Measurements from ENCODE around the gene PLEKHA4. TPM values are rescaled to one million over a fixed set of nuclear protein-coding genes. Genes with fewer than 3 reads are reported as not detected.
A peak's percentile ranks its signal among the peaks of the same experiment; 100 is the strongest.
"Not testable (repeated sequence)": the region's sequence is repeated elsewhere in the genome, so short reads cannot be mapped to it uniquely, and the experiment has no call there.

The PLEKHA4 gene
- total and polyA plus RNA-seq, 2 donors = 4.1 to 17.3 TPM

GRCh38 chr19:48879025-48879637 lies 10.7 kb upstream of the PLEKHA4 start:
- Histone ChIP-seq H3K36me3 (ENCODE audit: control insufficient read depth in 2 of 2, insufficient read depth in 2 of 2, low read length in 1 of 2) (peaks cover 17 to 23% of the 10 kb centered on the region in 2 donors), H3K27ac (ENCODE audit: low read depth in 1 of 2, low read length in 1 of 2) (no peak overlapping the region), H3K27me3 (ENCODE audit: control insufficient read depth in 2 of 2, insufficient read depth in 1 of 2, low read length in 1 of 2) (no peaks in the 10 kb centered on the region), H3K4me3 (ENCODE audit: low read length in 2 of 2) (no peak overlapping the region), H3K4me1 (ENCODE audit: control insufficient read depth in 2 of 2, insufficient read depth in 2 of 2, low read length in 2 of 2) (peaks cover 11 to 23% of the 10 kb centered on the region in 2 donors), H3K9me3 (ENCODE audit: control insufficient read depth in 2 of 2, insufficient read depth in 1 of 2, low read length in 1 of 2) (peaks cover 0 to 6% of the 10 kb centered on the region in 2 donors)
- no peak for DNase-seq (ENCODE audit: low read depth in 6 of 9, low spot score in 9 of 9)
- over 99% methylated on average over 13 of the region's 13 CpGs for WGBS

- H3K36me3 ChIP-seq (ENCODE audit: control insufficient read depth in 2 of 2, insufficient read depth in 2 of 2, low read length in 1 of 2) = peaks cover 22 to 26% of the 10 kb centered on the region in 2 donors
- peaks cover 17 to 30% of the 10 kb centered on the region in 2 donors for H3K4me1 ChIP-seq (ENCODE audit: control insufficient read depth in 2 of 2, insufficient read depth in 2 of 2, low read length in 2 of 2)
- H3K4me3 ChIP-seq (ENCODE audit: low read length in 2 of 2) = no peak overlapping the region
- peak overlapping the region in 1 of 2 donors; percentile 8 for H3K27ac ChIP-seq (ENCODE audit: low read depth in 1 of 2, low read length in 1 of 2)
- no peak for DNase-seq (ENCODE audit: low read depth in 6 of 9, low spot score in 9 of 9)
- no peaks in the 10 kb centered on the region for H3K27me3 ChIP-seq (ENCODE audit: control insufficient read depth in 2 of 2, insufficient read depth in 1 of 2, low read length in 1 of 2)
- H3K9me3 ChIP-seq (ENCODE audit: control insufficient read depth in 2 of 2, insufficient read depth in 1 of 2, low read length in 1 of 2) = peaks cover 0 to 6% of the 10 kb centered on the region in 2 donors
- 96% methylated on average over 11 of the region's 11 CpGs for WGBS
Measured at GRCh38 chr19:48878196-48879024, 10.0 kb upstream of the PLEKHA4 start.

- peaks cover 20 to 36% of the 10 kb centered on the region in 2 donors for H3K4me1 ChIP-seq (ENCODE audit: control insufficient read depth in 2 of 2, insufficient read depth in 2 of 2, low read length in 2 of 2)
- no peak for DNase-seq (ENCODE audit: low read depth in 6 of 9, low spot score in 9 of 9)
- H3K4me3 ChIP-seq (ENCODE audit: low read length in 2 of 2) = no peak overlapping the region
Measured at GRCh38 chr19:48877855-48878195, 9.4 kb upstream of the PLEKHA4 start.

GRCh38 chr19:48876043-48876981 lies 7.9 kb upstream of the PLEKHA4 start:
- H3K4me1 ChIP-seq (ENCODE audit: control insufficient read depth in 2 of 2, insufficient read depth in 2 of 2, low read length in 2 of 2) = peaks cover 20 to 43% of the 10 kb centered on the region in 2 donors
- peak overlapping the region; percentile 2 to 99 for H3K27ac ChIP-seq (ENCODE audit: low read depth in 1 of 2, low read length in 1 of 2)
- not testable (repeated sequence) for DNase-seq (ENCODE audit: low read depth in 6 of 9, low spot score in 9 of 9); H3K27me3 ChIP-seq (ENCODE audit: control insufficient read depth in 2 of 2, insufficient read depth in 1 of 2, low read length in 1 of 2); H3K9me3 ChIP-seq (ENCODE audit: control insufficient read depth in 2 of 2, insufficient read depth in 1 of 2, low read length in 1 of 2); H3K4me3 ChIP-seq (ENCODE audit: low read length in 2 of 2)
- WGBS = 94% methylated on average over 30 of the region's 30 CpGs
- peaks cover 22 to 26% of the 10 kb centered on the region in 2 donors for H3K36me3 ChIP-seq (ENCODE audit: control insufficient read depth in 2 of 2, insufficient read depth in 2 of 2, low read length in 1 of 2)

More at GRCh38 chr19:48877855-48878195, 9.4 kb upstream of the PLEKHA4 start:
- H3K36me3 ChIP-seq (ENCODE audit: control insufficient read depth in 2 of 2, insufficient read depth in 2 of 2, low read length in 1 of 2) = peaks cover 22 to 26% of the 10 kb centered on the region in 2 donors
- H3K9me3 ChIP-seq (ENCODE audit: control insufficient read depth in 2 of 2, insufficient read depth in 1 of 2, low read length in 1 of 2) = peaks cover 0 to 6% of the 10 kb centered on the region in 2 donors
- peak overlapping the region in 1 of 2 donors; percentile 15 for H3K27ac ChIP-seq (ENCODE audit: low read depth in 1 of 2, low read length in 1 of 2)
- 96% methylated on average over 6 of the region's 6 CpGs for WGBS
- H3K27me3 ChIP-seq (ENCODE audit: control insufficient read depth in 2 of 2, insufficient read depth in 1 of 2, low read length in 1 of 2) = no peaks in the 10 kb centered on the region

GRCh38 chr19:48874303-48875135 lies 6.1 kb upstream of the PLEKHA4 start:
- no peaks in the 10 kb centered on the region for H3K27me3 ChIP-seq (ENCODE audit: control insufficient read depth in 2 of 2, insufficient read depth in 1 of 2, low read length in 1 of 2)
- H3K27ac ChIP-seq (ENCODE audit: low read depth in 1 of 2, low read length in 1 of 2) = peak overlapping the region; percentile 71 to 99
- H3K36me3 ChIP-seq (ENCODE audit: control insufficient read depth in 2 of 2, insufficient read depth in 2 of 2, low read length in 1 of 2) = peaks cover 22 to 26% of the 10 kb centered on the region in 2 donors
- no peak for DNase-seq (ENCODE audit: low read depth in 6 of 9, low spot score in 9 of 9)
- peaks cover 20 to 43% of the 10 kb centered on the region in 2 donors for H3K4me1 ChIP-seq (ENCODE audit: control insufficient read depth in 2 of 2, insufficient read depth in 2 of 2, low read length in 2 of 2)
- 75% methylated on average over 17 of the region's 17 CpGs for WGBS
- no peaks in the 10 kb centered on the region for H3K9me3 ChIP-seq (ENCODE audit: control insufficient read depth in 2 of 2, insufficient read depth in 1 of 2, low read length in 1 of 2)
- peak overlapping the region; percentile 18 to 20 for H3K4me3 ChIP-seq (ENCODE audit: low read length in 2 of 2)

GRCh38 chr19:48873476-48874302 lies 5.3 kb upstream of the PLEKHA4 start:
- peaks cover 20 to 44% of the 10 kb centered on the region in 2 donors for H3K4me1 ChIP-seq (ENCODE audit: control insufficient read depth in 2 of 2, insufficient read depth in 2 of 2, low read length in 2 of 2)
- peak overlapping the region; percentile 82 to 89 for H3K4me3 ChIP-seq (ENCODE audit: low read length in 2 of 2)
- peaks cover 22 to 26% of the 10 kb centered on the region in 2 donors for H3K36me3 ChIP-seq (ENCODE audit: control insufficient read depth in 2 of 2, insufficient read depth in 2 of 2, low read length in 1 of 2)
- 90% methylated on average over 14 of the region's 14 CpGs for WGBS
- no peak for DNase-seq (ENCODE audit: low read depth in 6 of 9, low spot score in 9 of 9)
- peaks cover 0 to 2% of the 10 kb centered on the region in 2 donors for H3K27me3 ChIP-seq (ENCODE audit: control insufficient read depth in 2 of 2, insufficient read depth in 1 of 2, low read length in 1 of 2)
- no peaks in the 10 kb centered on the region for H3K9me3 ChIP-seq (ENCODE audit: control insufficient read depth in 2 of 2, insufficient read depth in 1 of 2, low read length in 1 of 2)
- peak overlapping the region; percentile 80 to 99 for H3K27ac ChIP-seq (ENCODE audit: low read depth in 1 of 2, low read length in 1 of 2)

- DNase-seq (ENCODE audit: low read depth in 6 of 9, low spot score in 9 of 9) = peak; percentile 46 to 88 (median 72)
- Histone ChIP-seq H3K4me1 (ENCODE audit: control insufficient read depth in 2 of 2, insufficient read depth in 2 of 2, low read length in 2 of 2) (peaks cover 20 to 48% of the 10 kb centered on the region in 2 donors), H3K27ac (ENCODE audit: low read depth in 1 of 2, low read length in 1 of 2) (peak overlapping the region; percentile 99), H3K9me3 (ENCODE audit: control insufficient read depth in 2 of 2, insufficient read depth in 1 of 2, low read length in 1 of 2) (no peaks in the 10 kb centered on the region), H3K27me3 (ENCODE audit: control insufficient read depth in 2 of 2, insufficient read depth in 1 of 2, low read length in 1 of 2) (peaks cover 0 to 6% of the 10 kb centered on the region in 2 donors), H3K36me3 (ENCODE audit: control insufficient read depth in 2 of 2, insufficient read depth in 2 of 2, low read length in 1 of 2) (peaks cover 22 to 24% of the 10 kb centered on the region in 2 donors), H3K4me3 (ENCODE audit: low read length in 2 of 2) (peak overlapping the region; percentile 82 to 89)
- 16% methylated on average over 14 of the region's 14 CpGs for WGBS
Measured at GRCh38 chr19:48872884-48873475, 4.6 kb upstream of the PLEKHA4 start.
